Measurements from ENCODE around the gene SSNA1. TPM values are rescaled to one million over a fixed set of nuclear protein-coding genes. Genes with fewer than 3 reads are reported as not detected.

The SSNA1 gene
- total and polyA plus RNA-seq, 2 donors (not counting 1 experiment from before 2014, with no cell fraction given) = 53.6 to 129 TPM

GRCh38 chr9:137230705-137231371, 42.4 kb downstream of the SSNA1 start, which contains the start of gene SLC34A3:
Gene SLC34A3, plus strand, starts transcription at chr9:137230901. Its CDS starts 802 bp downstream, at chr9:137231703.
- ChIA-PET CTCF (interaction anchor here (0.9 to 1.2 kb wide), 2 partner anchors 112 to 135 kb away, joined by 3 to 4 read pairs; no protein-coding TSS in a partner anchor), POLR2A (no interaction called here)
- Histone ChIP-seq H3K4me1 (ENCODE audit: control insufficient read depth in 2 of 2, insufficient read depth in 2 of 2, low read length in 2 of 2) (peaks cover 21 to 26% of the 10 kb centered on the region in 2 donors), H4K20me1 (ENCODE audit: control insufficient read depth, insufficient read depth, low read length, poor library complexity, severe bottlenecking) (no peaks in the 10 kb centered on the region), H2AFZ (ENCODE audit: insufficient read depth, low read depth, low read length, poor library complexity, severe bottlenecking) (no peak within 1 kb of the TSS), H3K4me2 (replicated peaks; ENCODE audit: low read depth, low read length, poor library complexity, severe bottlenecking) (no peak within 1 kb of the TSS), H3K36me3 (replicated peaks in 1 of 2; ENCODE audit: control extremely low read depth in 1 of 2, control insufficient read depth in 1 of 2, extremely low read depth in 1 of 2, insufficient read depth in 2 of 2, low read length in 1 of 2) (no peaks in the 10 kb centered on the region), H3K79me2 (ENCODE audit: control insufficient read depth, insufficient read depth, low read length) (peaks cover under 1% of the 10 kb centered on the region), H3K9me3 (ENCODE audit: control extremely low read depth in 1 of 3, control insufficient read depth in 2 of 3, insufficient read depth in 1 of 3, low read length in 2 of 3) (peaks cover 0 to 3% (median 0%) of the 10 kb centered on the region in 3 donors), H3K27ac (ENCODE audit: low read length in 2 of 2) (no peak within 1 kb of the TSS), H3K9ac (ENCODE audit: low read length) (no peak within 1 kb of the TSS), H3K4me3 (ENCODE audit: control extremely low read depth in 1 of 5, extremely low read depth in 1 of 5, insufficient read depth in 1 of 5, low read depth in 2 of 5, low read length in 4 of 5) (no peak within 1 kb of the TSS), H3K27me3 (replicated peaks in 1 of 4; ENCODE audit: control extremely low read depth in 1 of 4, control insufficient read depth in 3 of 4, insufficient read depth in 4 of 4, low read length in 3 of 4) (peaks cover 0 to 38% (median 2%) of the 10 kb centered on the region in 4 experiments)
- DNase-seq = no peak
- TF ChIP-seq EZH2 (IDR thresholded peaks at IDR 0.05; ENCODE audit: borderline replicate concordance, insufficient read depth, low read depth, low read length, poor library complexity, severe bottlenecking) (no peak), CTCF (IDR thresholded peaks at IDR 0.05) (no peak)
- ATAC-seq (ENCODE audit: low read depth) = no peak
- Mint-ChIP-seq H3K27ac (no peak within 1 kb of the TSS), H3K27me3 (peaks cover 4% of the 10 kb centered on the region), H3K9me3 (ENCODE audit: insufficient read depth) (no peaks in the 10 kb centered on the region), H3K4me3 (no peak within 1 kb of the TSS), H3K4me1 (peaks cover 19% of the 10 kb centered on the region)
- intact Hi-C loops (cut with micrococcal nuclease) = no loop called here
- 83% methylated on average over 13 of the region's 14 CpGs for WGBS (ENCODE audit: insufficient coverage)

GRCh38 chr9:137231372-137232039, 43.0 kb downstream of the SSNA1 start:
- TF ChIP-seq EZH2 (IDR thresholded peaks at IDR 0.05; ENCODE audit: borderline replicate concordance, insufficient read depth, low read depth, low read length, poor library complexity, severe bottlenecking) = no peak
- no peak for TF ChIP-seq CTCF (IDR thresholded peaks at IDR 0.05)
- Mint-ChIP-seq H3K9me3 (ENCODE audit: insufficient read depth) (no peaks in the 10 kb centered on the region), H3K4me3 (no peak overlapping the region), H3K27me3 (peaks cover 4% of the 10 kb centered on the region), H3K27ac (no peak overlapping the region), H3K4me1 (peaks cover 21% of the 10 kb centered on the region)
- H3K4me3 ChIP-seq (ENCODE audit: control extremely low read depth in 1 of 5, extremely low read depth in 1 of 5, insufficient read depth in 1 of 5, low read depth in 2 of 5, low read length in 4 of 5) = no peak overlapping the region
- ChIA-PET POLR2A (no interaction called here), CTCF (interaction anchor here (0.9 to 1.2 kb wide), 2 partner anchors 113 to 136 kb away, joined by 3 to 4 read pairs; no protein-coding TSS in a partner anchor)
- peaks cover 4% of the 10 kb centered on the region for H3K79me2 ChIP-seq (ENCODE audit: control insufficient read depth, insufficient read depth, low read length)
- ATAC-seq (ENCODE audit: low read depth) (no peak), DNase-seq (no peak)
- no peaks in the 10 kb centered on the region for H4K20me1 ChIP-seq (ENCODE audit: control insufficient read depth, insufficient read depth, low read length, poor library complexity, severe bottlenecking)
- H3K27me3 ChIP-seq (replicated peaks in 1 of 4; ENCODE audit: control extremely low read depth in 1 of 4, control insufficient read depth in 3 of 4, insufficient read depth in 4 of 4, low read length in 3 of 4) = peaks cover 0 to 36% (median 2%) of the 10 kb centered on the region in 4 experiments
- H3K4me2 ChIP-seq (replicated peaks; ENCODE audit: low read depth, low read length, poor library complexity, severe bottlenecking) = no peak overlapping the region
- no peak overlapping the region for H3K9ac ChIP-seq (ENCODE audit: low read length)
- H3K27ac ChIP-seq (ENCODE audit: low read length in 2 of 2) = no peak overlapping the region
- intact Hi-C loops (cut with micrococcal nuclease) = no loop called here
- H2AFZ ChIP-seq (ENCODE audit: insufficient read depth, low read depth, low read length, poor library complexity, severe bottlenecking) = no peak overlapping the region
- H3K4me1 ChIP-seq (ENCODE audit: control insufficient read depth in 2 of 2, insufficient read depth in 2 of 2, low read length in 2 of 2) = peaks cover 27 to 32% of the 10 kb centered on the region in 2 donors
- peaks cover 0 to 3% (median 0%) of the 10 kb centered on the region in 3 donors for H3K9me3 ChIP-seq (ENCODE audit: control extremely low read depth in 1 of 3, control insufficient read depth in 2 of 3, insufficient read depth in 1 of 3, low read length in 2 of 3)
- 94% methylated on average over 21 of the region's 23 CpGs for WGBS (ENCODE audit: insufficient coverage)
- no peaks in the 10 kb centered on the region for H3K36me3 ChIP-seq (replicated peaks in 1 of 2; ENCODE audit: control extremely low read depth in 1 of 2, control insufficient read depth in 1 of 2, extremely low read depth in 1 of 2, insufficient read depth in 2 of 2, low read length in 1 of 2)
